PC-3 (cell line): Measurements from ENCODE around the gene RNU5D-1.

Experiments
- CTCF ChIP-seq: fragments of 300-600 bp; sonication (generic); conservative IDR thresholded peaks from 2 replicates; pipeline ENCODE4 v1.5.1; 2017; ENCODE audit warnings: antibody characterized with exemption, low read depth, mild to moderate bottlenecking, low read length
- EZH2 ChIP-seq: fragments of 300-600 bp; sonication (generic); IDR thresholded peaks from one replicate; pipeline ENCODE4 v1.6.1; 2017; ENCODE audit warnings: antibody characterized with exemption, mild to moderate bottlenecking, low read length; ENCODE audit not compliant: unreplicated experiment

GRCh38 chr1:44735992-44736391, 5.0 kb upstream of the RNU5D-1 start:
- TF ChIP-seq CTCF: no peak
- no peak for TF ChIP-seq EZH2
